CD14-positive monocyte (primary cell): Measurements from ENCODE around the gene POP4. TPM values are rescaled to one million over a fixed set of nuclear protein-coding genes. Genes with fewer than 3 reads are reported as not detected.

ENCODE experiments used
- DNase-seq, 3 donors: peaks; one replicate each; pipeline ENCODE4 v3.0.0-alpha.2; 2011 to 2022
- H2AFZ ChIP-seq: 2 replicates; pipeline ENCODE4 v1.6.0; 2012; ENCODE audit warnings: mild to moderate bottlenecking, low read depth, low read length, inconsistent platforms; ENCODE audit not compliant: insufficient read depth, poor library complexity, severe bottlenecking
- H3K27ac ChIP-seq, 2 donors: 1 replicate in 1 of 2; 2 replicates in 1 of 2; pipeline ENCODE4 v1.5.1; 2012 to 2013; ENCODE audit warnings: low read length in 2 of 2, control low read depth in 1 of 2, inconsistent platforms in 1 of 2, low read depth in 1 of 2, mild to moderate bottlenecking in 1 of 2
- H3K27me3 ChIP-seq, 2 donors: one replicate each; pipeline versions ENCODE4 v1.6.0 to v1.6.1; 2011 to 2013; ENCODE audit warnings: low read length in 2 of 2; ENCODE audit not compliant: control insufficient read depth in 2 of 2, insufficient read depth in 2 of 2
- H3K36me3 ChIP-seq, 2 donors: replicated peaks in 1 of 2; 1 replicate in 1 of 2; 2 replicates in 1 of 2; pipeline versions ENCODE4 v1.5.1 to v1.6.1; 2012 to 2013; ENCODE audit warnings: low read length in 2 of 2, control low read depth in 1 of 2, inconsistent platforms in 1 of 2, mild to moderate bottlenecking in 1 of 2; ENCODE audit not compliant: insufficient read depth in 2 of 2, control insufficient read depth in 1 of 2
- H3K4me1 ChIP-seq, 2 donors: 1 replicate in 1 of 2; 2 replicates in 1 of 2; pipeline versions ENCODE4 v1.5.1 to v1.6.1; 2012 to 2013; ENCODE audit warnings: low read length in 2 of 2, control low read depth in 1 of 2, inconsistent platforms in 1 of 2, mild to moderate bottlenecking in 1 of 2, moderate library complexity in 1 of 2; ENCODE audit not compliant: insufficient read depth in 2 of 2, control insufficient read depth in 1 of 2
- H3K4me2 ChIP-seq: replicated peaks from 2 replicates; pipeline ENCODE3; 2012; ENCODE audit warnings: low read length, moderate library complexity, mild to moderate bottlenecking; ENCODE audit not compliant: poor library complexity, severe bottlenecking; ENCODE audit errors: extremely low read depth
- H3K4me3 ChIP-seq, 3 experiments: fragments of 200-600 bp in 1 of 3; sonication (generic) in 1 of 3; replicated peaks in 1 of 3; 1 replicate in 2 of 3; 2 replicates in 1 of 3; pipeline ENCODE4 v1.5.1; 2011 to 2013; ENCODE audit warnings: low read length in 3 of 3, mild to moderate bottlenecking in 3 of 3, control low read depth in 2 of 3, low read depth in 2 of 3, inconsistent platforms in 1 of 3, moderate library complexity in 1 of 3
- H3K79me2 ChIP-seq: 2 replicates; pipeline ENCODE4 v1.6.0; 2012; ENCODE audit warnings: mild to moderate bottlenecking, control low read depth, inconsistent platforms, low read length, moderate library complexity; ENCODE audit not compliant: insufficient read depth
- H3K9ac ChIP-seq: 2 replicates; pipeline ENCODE4 v1.6.0; 2017; ENCODE audit warnings: low read length, mild to moderate bottlenecking; ENCODE audit not compliant: insufficient read depth, poor library complexity, severe bottlenecking
- H3K9me3 ChIP-seq, 2 donors: replicated peaks in 1 of 2; 1 replicate in 1 of 2; 2 replicates in 1 of 2; pipeline versions ENCODE4 v1.5.1 to v1.6.1; 2012 to 2013; ENCODE audit warnings: low read length in 2 of 2, control low read depth in 1 of 2; ENCODE audit not compliant: control insufficient read depth in 1 of 2, insufficient read depth in 1 of 2
- H4K20me1 ChIP-seq: 2 replicates; pipeline ENCODE4 v1.6.0; 2012; ENCODE audit warnings: mild to moderate bottlenecking, low read length, control low read depth, moderate library complexity; ENCODE audit not compliant: insufficient read depth
- H3K27ac Mint-ChIP-seq, 7 donors: one replicate each; pipeline ENCODE4 v1.8.0; 2020; ENCODE audit warnings: mild to moderate bottlenecking in 7 of 7, mixed read lengths in 7 of 7, moderate library complexity in 6 of 7, inconsistent platforms in 2 of 7
- H3K27me3 Mint-ChIP-seq, 3 donors: one replicate each; pipeline ENCODE4 v1.8.0; 2021 to 2022; ENCODE audit warnings: low read depth in 3 of 3, mild to moderate bottlenecking in 3 of 3, mixed read lengths in 3 of 3, moderate library complexity in 3 of 3, inconsistent platforms in 1 of 3
- H3K36me3 Mint-ChIP-seq, 2 donors: one replicate each; pipeline ENCODE4 v1.8.0; 2020; ENCODE audit warnings: mixed read lengths in 2 of 2, inconsistent platforms in 1 of 2, mild to moderate bottlenecking in 1 of 2
- H3K4me1 Mint-ChIP-seq: one replicate; pipeline ENCODE4 v1.8.0; 2020; ENCODE audit warnings: mild to moderate bottlenecking, mixed read lengths
- H3K4me3 Mint-ChIP-seq, 2 donors: one replicate each; pipeline ENCODE4 v1.8.0; 2020; ENCODE audit warnings: mild to moderate bottlenecking in 2 of 2, mixed read lengths in 2 of 2, moderate library complexity in 1 of 2
- H3K9me3 Mint-ChIP-seq, 7 donors: one replicate each; pipeline ENCODE4 v1.8.0; 2020 to 2022; ENCODE audit warnings: mixed read lengths in 7 of 7, mild to moderate bottlenecking in 6 of 7, moderate library complexity in 6 of 7, inconsistent platforms in 2 of 7
- CTCF ChIP-seq: fragments of 200-600 bp; IDR thresholded peaks from one replicate; pipeline ENCODE4 v1.8.0; 2022; ENCODE audit warnings: antibody characterized with exemption, mild to moderate bottlenecking
- WGBS: methylation state at CpG from one replicate; pipeline ENCODE4 v1.1.5; 2013; ENCODE audit warnings: missing lambda C conversion rate; ENCODE audit not compliant: insufficient coverage; 5-methylcytosine and 5-hydroxymethylcytosine counted together
- intact Hi-C, 2 donors: fragments of 100-400 bp; cut with micrococcal nuclease; formaldehyde crosslinking; loops; one replicate each; pipeline versions ENCODE4 v1.15.0 to v1.15.1; 2023
- polyA plus RNA-seq, 3 donors: library from polyadenylated mRNA; depleted of rRNA in 1 of 3; unstranded in 2 of 3; stranded (reverse) in 1 of 3; fragments of 300-500 nt in 2 of 3; fragments of >200 nt in 1 of 3; fragmentation: Illumina TruSeq in 2 of 3; gene quantifications; 1 replicate in 2 of 3; 2 replicates in 1 of 3; pipeline ENCODE4 v1.2.3, GENCODE V29; 2012 to 2021

Gene POP4
- polyA plus RNA-seq, 3 donors: 49.9 to 162 (median 161) TPM

GRCh38 chr19:29561601-29562000 lies 44.5 kb upstream of the POP4 start:
- Histone ChIP-seq H3K36me3 (no peaks in the 10 kb centered on the region), H3K4me3 (no peak overlapping the region), H3K9ac (no peak overlapping the region), H3K27ac (no peak overlapping the region), H3K27me3 (no peaks in the 10 kb centered on the region), H3K9me3 (peaks cover 10 to 11% of the 10 kb centered on the region in 2 donors), H3K79me2 (no peaks in the 10 kb centered on the region), H4K20me1 (no peaks in the 10 kb centered on the region), H3K4me2 (no peak overlapping the region), H3K4me1 (no peaks in the 10 kb centered on the region), H2AFZ (no peak overlapping the region)
- intact Hi-C loops: no loop called here
- no peak for TF ChIP-seq CTCF
- no peak for DNase-seq
- Mint-ChIP-seq H3K27me3 (peaks cover 2 to 11% (median 4%) of the 10 kb centered on the region in 3 donors), H3K4me1 (no peaks in the 10 kb centered on the region), H3K27ac (no peak overlapping the region), H3K36me3 (no peaks in the 10 kb centered on the region), H3K4me3 (no peak overlapping the region), H3K9me3 (peaks cover 6 to 29% (median 12%) of the 10 kb centered on the region in 7 donors)
- WGBS: 81% methylated on average over 7 of the region's 9 CpGs

DNA sequence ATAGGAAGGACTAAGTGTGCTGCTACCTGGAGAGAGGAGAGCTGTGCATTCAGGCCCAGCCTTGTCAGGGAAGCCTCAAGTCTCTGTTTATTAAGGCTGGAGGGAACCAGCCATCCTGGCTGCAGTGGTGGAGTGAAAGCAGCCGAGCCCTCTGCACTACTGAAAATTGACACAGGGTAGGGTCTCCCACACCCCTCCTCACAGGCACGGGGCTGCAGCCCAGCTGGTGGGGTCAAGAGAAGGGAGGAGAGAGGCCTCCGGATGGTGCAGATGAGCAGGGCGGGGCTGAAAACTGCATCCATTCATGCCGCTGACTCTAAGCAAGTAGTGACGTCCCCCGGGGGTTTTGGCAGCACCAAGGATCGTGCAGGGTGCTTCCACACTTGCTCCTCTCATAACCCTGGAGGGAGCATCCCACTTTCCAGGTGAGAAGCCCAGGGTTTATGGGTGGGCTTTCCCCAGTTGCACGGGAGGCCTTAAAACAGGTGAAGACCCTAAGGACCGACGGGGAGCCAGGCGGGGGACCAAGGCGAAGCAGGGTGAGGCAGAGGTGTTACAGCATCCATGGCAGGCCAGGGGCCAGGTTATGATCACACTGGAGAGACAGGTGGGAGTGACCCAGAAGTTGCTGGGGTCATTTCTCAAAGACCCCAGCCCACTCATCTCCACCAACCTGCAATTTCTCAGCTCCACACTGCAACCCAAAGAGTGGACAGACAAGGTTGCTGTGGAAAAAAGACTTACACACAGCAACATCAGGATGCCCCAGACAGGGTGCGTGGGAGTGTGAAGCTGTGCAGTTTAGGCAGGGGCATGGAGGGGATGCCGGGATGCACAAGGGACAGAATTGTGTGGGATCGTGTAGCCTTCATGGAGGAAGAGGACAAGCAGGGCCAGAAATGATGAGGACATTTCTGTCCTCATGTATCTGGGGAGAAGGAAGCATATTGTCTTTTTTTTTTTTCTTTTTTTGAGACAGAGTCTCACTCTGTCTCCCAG lies 43.5 kb upstream of the POP4 start:
- Histone ChIP-seq H3K79me2 (no peaks in the 10 kb centered on the region), H2AFZ (no peak overlapping the region), H3K4me3 (no peak overlapping the region), H3K4me2 (no peak overlapping the region), H3K27ac (no peak overlapping the region), H3K36me3 (no peaks in the 10 kb centered on the region), H3K9ac (no peak overlapping the region), H3K27me3 (no peaks in the 10 kb centered on the region), H3K4me1 (no peaks in the 10 kb centered on the region), H4K20me1 (no peaks in the 10 kb centered on the region), H3K9me3 (peaks cover 10 to 11% of the 10 kb centered on the region in 2 donors)
- H3K9me3 Mint-ChIP-seq: peaks cover 6 to 23% (median 10%) of the 10 kb centered on the region in 7 donors
- WGBS: 82% methylated on average over 4 of the region's 16 CpGs
- H3K4me3 Mint-ChIP-seq: no peak overlapping the region
- no peak for DNase-seq
- no peaks in the 10 kb centered on the region for H3K36me3 Mint-ChIP-seq
- intact Hi-C loops: no loop called here
- no peak overlapping the region for H3K27ac Mint-ChIP-seq
- H3K4me1 Mint-ChIP-seq: no peaks in the 10 kb centered on the region
- no peak for TF ChIP-seq CTCF
- H3K27me3 Mint-ChIP-seq: peaks cover 2 to 11% (median 4%) of the 10 kb centered on the region in 3 donors
